Psoas muscle (tissue), 8 donors: ENCODE measurements around the gene LDLRAD4. TPM values are rescaled to one million over a fixed set of nuclear protein-coding genes. Genes with fewer than 3 reads are reported as not detected.

Experiments used
- ATAC-seq, 4 donors: fragments of 200-7000 bp; cut with Tn5 transposase; one replicate each; pipeline ENCODE4 v1.9.1; 2020; ENCODE audit warnings: moderate library complexity in 3 of 4, mild to moderate bottlenecking in 2 of 4
- DNase-seq, 2 donors: peaks; one replicate each; pipeline ENCODE4 v3.0.0-alpha.2; 2020
- H3K27ac ChIP-seq: fragments of 200-600 bp; one replicate; pipeline ENCODE4 v1.8.0; 2022
- H3K27me3 ChIP-seq, 3 donors: fragments of 200-600 bp in 1 of 3; one replicate each; pipeline versions ENCODE4 v1.6.1 to v1.8.0; 2013 to 2022; ENCODE audit warnings: low read length in 2 of 3, mild to moderate bottlenecking in 2 of 3, moderate library complexity in 1 of 3; ENCODE audit not compliant: insufficient read depth in 3 of 3
- H3K36me3 ChIP-seq, 2 donors: fragments of 200-600 bp in 1 of 2; one replicate each; pipeline versions ENCODE4 v1.6.1 to v1.8.0; 2013 to 2022; ENCODE audit warnings: low read depth in 1 of 2, mild to moderate bottlenecking in 1 of 2, moderate library complexity in 1 of 2; ENCODE audit not compliant: insufficient read depth in 1 of 2
- H3K4me1 ChIP-seq: fragments of 200-600 bp; one replicate; pipeline ENCODE4 v1.8.0; 2022
- H3K4me3 ChIP-seq: fragments of 200-600 bp; one replicate; pipeline ENCODE4 v1.8.0; 2022; ENCODE audit warnings: mild to moderate bottlenecking
- H3K9me3 ChIP-seq: fragments of 200-600 bp; one replicate; pipeline ENCODE4 v1.8.0; 2022
- CTCF ChIP-seq: fragments of 200-600 bp; IDR thresholded peaks from one replicate; pipeline ENCODE4 v1.8.0; 2022; ENCODE audit warnings: antibody characterized with exemption
- WGBS, 3 donors: extraction: QIAGEN DNeasy Blood & Tissue Kit; methylation state at CpG; one replicate each; pipeline versions ENCODE4 v1.1.6 to v1.1.7; 2013; 5-methylcytosine and 5-hydroxymethylcytosine counted together
- intact Hi-C, 2 donors: fragments of 100-400 bp; cut with DNase I; formaldehyde crosslinking; loops; one replicate each; pipeline versions ENCODE4 v1.11.0 to v1.14.2; 2022
- polyA plus RNA-seq, 3 donors: library from polyadenylated mRNA; stranded (reverse); fragments of 200-250 nt; gene quantifications; one replicate each; pipeline ENCODE4 v1.2.3, GENCODE V29; 2013
- total RNA-seq, 4 donors: library from RNA; stranded (reverse); fragmentation: NEBNext Ultra II Directional in 2 of 4; extraction: Animal tissue kit (Norgen Biotek cat#: 25700) in 2 of 4; gene quantifications; one replicate each; pipeline versions ENCODE4 v1.2.1 to v1.2.4, GENCODE V29; 2021 to 2023
- donor health status: healthy with polysubstance abuse.
- donor health status: DM: no; HTN: no; CAD: no; lungs with moderate emphysema.
- donor health status: Bipolar disorder and iron deficiency.
- donor health status: healthy.
- donor health status: DM: yes; HTN: yes; CAD: no.
- donor health status: DM: no; HTN: no; CAD: no.
- donor health status: DM: no; HTN: no; CAD: no.
- donor health status: DM: yes; HTN: yes; CAD: no.

LDLRAD4 gene
- total and polyA plus RNA-seq, 7 donors: 1.8 to 13.9 (median 3.8) TPM

GRCh38 chr18:13374096-13374467 lies 155.5 kb downstream of the LDLRAD4 start:
- Histone ChIP-seq H3K4me3 (no peak overlapping the region), H3K27ac (no peak overlapping the region), H3K36me3 (no peaks in the 10 kb centered on the region), H3K4me1 (peaks cover 38% of the 10 kb centered on the region), H3K9me3 (no peaks in the 10 kb centered on the region), H3K27me3 (no peaks in the 10 kb centered on the region)
- DNase-seq: no peak
- ATAC-seq: no peak
- no peak for TF ChIP-seq CTCF
- whole genome bisulfite sequencing, 3 donors: 93 to 94% (median 93%) methylated on average over 4 of the region's 4 CpGs
- intact Hi-C loops: loop anchor here in 1 of 2 donors (10.0 kb wide), 1 partner anchor 149 kb away; no protein-coding TSS in a partner anchor

GRCh38 chr18:13374468-13375301 lies 156.1 kb downstream of the LDLRAD4 start:
- Histone ChIP-seq H3K9me3 (no peaks in the 10 kb centered on the region), H3K4me3 (no peak overlapping the region), H3K4me1 (peaks cover 43% of the 10 kb centered on the region), H3K36me3 (no peaks in the 10 kb centered on the region), H3K27me3 (no peaks in the 10 kb centered on the region), H3K27ac (peak overlapping the region; percentile 70)
- DNase-seq (no peak), ATAC-seq (no peak)
- no peak for TF ChIP-seq CTCF
- WGBS, 3 donors: 67 to 76% (median 69%) methylated on average over 17 of the region's 17 CpGs
- intact Hi-C loops: loop anchor here (5.0 to 10.0 kb wide), 3 partner anchors 107 to 158 kb away; no protein-coding TSS in a partner anchor

GRCh38 chr18:13375302-13376255 lies 157.0 kb downstream of the LDLRAD4 start:
- intact Hi-C loops: loop anchor here (5.0 to 10.0 kb wide), 3 partner anchors 108 to 157 kb away; no protein-coding TSS in a partner anchor

More at GRCh38 chr18:13375302-13376255, 157.0 kb downstream of the LDLRAD4 start:
- no peaks in the 10 kb centered on the region for H3K36me3 ChIP-seq
- no peaks in the 10 kb centered on the region for H3K27me3 ChIP-seq
- no peaks in the 10 kb centered on the region for H3K9me3 ChIP-seq
- WGBS, 3 donors: 74 to 78% (median 75%) methylated on average over 19 of the region's 19 CpGs
- peak; percentile 67 to 71 (median 67) for ATAC-seq
- no peak overlapping the region for H3K4me3 ChIP-seq
- no peak for TF ChIP-seq CTCF
- peak; percentile 79 to 84 for DNase-seq
- peaks cover 51% of the 10 kb centered on the region for H3K4me1 ChIP-seq
- H3K27ac ChIP-seq: peak overlapping the region; percentile 70
